OCI-LY1 (cell line): ENCODE measurements around the gene PPP4C.

Experiments used
- H2AFZ ChIP-seq: fragments of 200-600 bp; sonication (generic), shearing (Covaris generic); 2 replicates; pipeline ENCODE4 v1.6.0; 2014; ENCODE audit warnings: antibody characterized with exemption, mild to moderate bottlenecking, low read length
- H3F3A ChIP-seq: fragments of 200-600 bp; sonication (generic), shearing (Covaris generic); 2 replicates; pipeline ENCODE4 v1.6.0; 2014; ENCODE audit warnings: mild to moderate bottlenecking, antibody characterized with exemption, low read length, moderate library complexity; ENCODE audit not compliant: insufficient read depth
- H3K27ac ChIP-seq: fragments of 200-600 bp; sonication (generic); 2 replicates; pipeline ENCODE4 v1.5.1; 2014; ENCODE audit warnings: low read length, mixed run types, mild to moderate bottlenecking, low read depth; ENCODE audit not compliant: poor library complexity, severe bottlenecking
- H3K27me3 ChIP-seq: fragments of 200-600 bp; sonication (generic); 2 replicates; pipeline ENCODE4 v1.6.0; 2014; ENCODE audit warnings: antibody characterized with exemption, mild to moderate bottlenecking, low read length, moderate library complexity; ENCODE audit not compliant: insufficient read depth
- H3K36me3 ChIP-seq: fragments of 200-600 bp; sonication (generic); 2 replicates; pipeline ENCODE4 v1.6.1; 2014; ENCODE audit warnings: mild to moderate bottlenecking, antibody characterized with exemption, low read length, moderate library complexity, mixed read lengths; ENCODE audit not compliant: insufficient read depth
- H3K4me1 ChIP-seq: fragments of 200-600 bp; sonication (generic); 2 replicates; pipeline ENCODE4 v1.5.1; 2014; ENCODE audit warnings: mild to moderate bottlenecking, low read length, moderate library complexity; ENCODE audit not compliant: insufficient read depth, severe bottlenecking
- H3K4me2 ChIP-seq: fragments of 200-600 bp; sonication (generic), shearing (Covaris generic); 2 replicates; pipeline ENCODE4 v1.6.1; 2014; ENCODE audit warnings: low read length
- H3K4me3 ChIP-seq: fragments of 200-600 bp; sonication (generic); 2 replicates; pipeline ENCODE4 v1.5.1; 2014; ENCODE audit warnings: low read length, low read depth, mild to moderate bottlenecking, mixed read lengths; ENCODE audit not compliant: poor library complexity, severe bottlenecking
- H3K79me2 ChIP-seq: fragments of 200-600 bp; shearing (Covaris generic); 2 replicates; pipeline ENCODE4 v1.6.1; 2016; ENCODE audit warnings: mixed run types, low read length, mixed read lengths; ENCODE audit not compliant: insufficient read depth
- H3K9ac ChIP-seq: fragments of 200-600 bp; sonication (generic), shearing (Covaris generic); 2 replicates; pipeline ENCODE4 v1.6.1; 2014; ENCODE audit warnings: mild to moderate bottlenecking, low read length, mixed read lengths
- H3K9me2 ChIP-seq: fragments of 200-600 bp; sonication (generic), shearing (Covaris generic); 2 replicates; pipeline ENCODE4 v1.6.1; 2014; ENCODE audit warnings: low read depth, mild to moderate bottlenecking, low read length, mixed read lengths
- H3K9me3 ChIP-seq: fragments of 200-600 bp; shearing (Covaris generic); 2 replicates; pipeline ENCODE4 v1.6.1; 2014; ENCODE audit warnings: low read length, mixed read lengths
- H4K20me1 ChIP-seq: fragments of 200-600 bp; sonication (generic), shearing (Covaris generic); 2 replicates; pipeline ENCODE4 v1.6.0; 2016; ENCODE audit warnings: mild to moderate bottlenecking, low read length; ENCODE audit not compliant: insufficient read depth
- CTCF ChIP-seq: fragments of 200-600 bp; sonication (generic), shearing (Covaris generic); IDR thresholded peaks from 2 replicates; pipeline ENCODE4 v1.5.1; 2017; ENCODE audit warnings: mild to moderate bottlenecking, antibody characterized with exemption, low read length, moderate library complexity, mixed read lengths
- EZH2 ChIP-seq: fragments of 200-600 bp; sonication (generic), shearing (Covaris generic); IDR thresholded peaks from 2 replicates; pipeline ENCODE4 v1.8.0; 2017; ENCODE audit warnings: borderline replicate concordance, mixed run types, mild to moderate bottlenecking, antibody characterized with exemption, low read length, moderate library complexity, mixed read lengths

The PPP4C gene

GRCh38 chr16:30104492-30104891, 28.7 kb downstream of the PPP4C start:
- no peaks in the 10 kb centered on the region for H4K20me1 ChIP-seq
- no peak overlapping the region for H3K27ac ChIP-seq
- no peak overlapping the region for H2AFZ ChIP-seq
- H3K79me2 ChIP-seq: no peaks in the 10 kb centered on the region
- H3K4me3 ChIP-seq: no peak overlapping the region
- H3F3A ChIP-seq: no peaks in the 10 kb centered on the region
- no peaks in the 10 kb centered on the region for H3K4me1 ChIP-seq
- H3K4me2 ChIP-seq: no peak overlapping the region
- peaks cover 22% of the 10 kb centered on the region for H3K36me3 ChIP-seq
- no peaks in the 10 kb centered on the region for H3K27me3 ChIP-seq
- H3K9ac ChIP-seq: no peak overlapping the region
- no peaks in the 10 kb centered on the region for H3K9me2 ChIP-seq
- no peaks in the 10 kb centered on the region for H3K9me3 ChIP-seq
- TF ChIP-seq CTCF (no peak), EZH2 (no peak)

- H3K4me1 ChIP-seq: no peaks in the 10 kb centered on the region
- no peak for TF ChIP-seq EZH2
- no peak for TF ChIP-seq CTCF
- no peaks in the 10 kb centered on the region for H3K9me3 ChIP-seq
- H3K36me3 ChIP-seq: peaks cover 25% of the 10 kb centered on the region
- H3K4me3 ChIP-seq: no peak overlapping the region
- H3K9me2 ChIP-seq: no peaks in the 10 kb centered on the region
- no peaks in the 10 kb centered on the region for H3K27me3 ChIP-seq
- H4K20me1 ChIP-seq: no peaks in the 10 kb centered on the region
- no peak overlapping the region for H3K4me2 ChIP-seq
- H3F3A ChIP-seq: no peaks in the 10 kb centered on the region
- H2AFZ ChIP-seq: no peak overlapping the region
- no peak overlapping the region for H3K27ac ChIP-seq
- no peak overlapping the region for H3K9ac ChIP-seq
- H3K79me2 ChIP-seq: no peaks in the 10 kb centered on the region
These were observed 32.5 kb downstream of the PPP4C start for GRCh38 chr16:30108059-30108850.

- TF ChIP-seq EZH2 (no peak), CTCF (no peak)
- Histone ChIP-seq H3K9me2 (no peaks in the 10 kb centered on the region), H3K4me3 (no peak overlapping the region), H3K9ac (no peak overlapping the region), H2AFZ (no peak overlapping the region), H4K20me1 (no peaks in the 10 kb centered on the region), H3K9me3 (no peaks in the 10 kb centered on the region), H3K4me1 (peaks cover 10% of the 10 kb centered on the region), H3K27me3 (no peaks in the 10 kb centered on the region), H3K36me3 (peaks cover 12% of the 10 kb centered on the region; the same call in 1 of the 2 replicates), H3K27ac (no peak overlapping the region), H3K4me2 (no peak overlapping the region), H3F3A (no peaks in the 10 kb centered on the region), H3K79me2 (no peaks in the 10 kb centered on the region)
These were observed 34.9 kb downstream of the PPP4C start for GRCh38 chr16:30110661-30111060.
